ENCODE data around the gene MPI. TPM values are rescaled to one million over a fixed set of nuclear protein-coding genes. Genes with fewer than 3 reads are reported as not detected.

MPI gene
- total RNA-seq (2022; extraction: Qiagen RNA extraction), result 28.0 to 35.2 TPM (median 32.6 TPM) in 5 replicates

GRCh38 chr15:74889883-74890664 is at the start of gene MPI:
TSS of gene MPI (plus strand) at chr15:74890042. CDS start at chr15:74890074, 32 bp downstream.

GRCh38 chr15:74842581-74843444 is 47.0 kb upstream of the MPI start, which contains the start of gene ULK3:
TSS of gene ULK3 (minus strand) at chr15:74843156. CDS start at chr15:74843105, 51 bp downstream.

GRCh38 chr15:74873036-74873755 is 16.6 kb upstream of the MPI start, which contains the start of gene SCAMP2:
TSS of gene SCAMP2 (minus strand) at chr15:74873365. CDS start at chr15:74873255, 110 bp downstream.

GRCh38 chr15:74906450-74907162 is 16.8 kb downstream of the MPI start, which contains the start of gene FAM219B:
TSS of gene FAM219B (minus strand) at chr15:74906851. CDS start at chr15:74906800, 51 bp downstream.

GRCh38 chr15:74937590-74938371 is 47.9 kb downstream of the MPI start, which contains the start of gene COX5A:
TSS of gene COX5A (minus strand) at chr15:74938073. CDS start at chr15:74938014, 59 bp downstream.

Other genes with a start within 250 kb of the MPI start
- gene EDC3, start 194.0 kb upstream of the MPI start, total RNA-seq (2022; extraction: Qiagen RNA extraction), result 17.9 to 20.7 TPM (median 18.9 TPM) in 5 replicates
- gene CYP1A1, start 164.5 kb upstream of the MPI start, total RNA-seq (2022; extraction: Qiagen RNA extraction), result 1.3 to 2.5 TPM (median 2.0 TPM) in 5 replicates
- gene CYP1A2, start 141.2 kb upstream of the MPI start, total RNA-seq (2022; extraction: Qiagen RNA extraction), result not detected in 5 replicates
- 59.2 to 70.7 TPM (median 66.3 TPM) in 5 replicates for gene CSK, start 108.0 kb upstream of the MPI start, total RNA-seq (2022; extraction: Qiagen RNA extraction)
- gene LMAN1L, start 77.2 kb upstream of the MPI start, total RNA-seq (2022; extraction: Qiagen RNA extraction), result 0.03 to 0.08 TPM (median 0.08 TPM) in 3 of 5 replicates, not detected in the others
- gene CPLX3, start 63.4 kb upstream of the MPI start, total RNA-seq (2022; extraction: Qiagen RNA extraction), result 0.05 to 0.06 TPM in 2 of 5 replicates, not detected in the others
- 27.9 to 41.0 TPM (median 38.2 TPM) in 5 replicates for gene ULK3, start 46.9 kb upstream of the MPI start, total RNA-seq (2022; extraction: Qiagen RNA extraction)
- gene SCAMP2, start 16.7 kb upstream of the MPI start, total RNA-seq (2022; extraction: Qiagen RNA extraction), result 55.2 to 69.3 TPM (median 66.6 TPM) in 5 replicates
- gene FAM219B, start 16.8 kb downstream of the MPI start, total RNA-seq (2022; extraction: Qiagen RNA extraction), result 30.0 to 41.1 TPM (median 38.4 TPM) in 5 replicates
- 505 to 615 TPM (median 535 TPM) in 5 replicates for gene COX5A, start 48.0 kb downstream of the MPI start, total RNA-seq (2022; extraction: Qiagen RNA extraction)
- gene RPP25, start 66.7 kb downstream of the MPI start, total RNA-seq (2022; extraction: Qiagen RNA extraction), result 18.6 to 29.7 TPM (median 27.3 TPM) in 5 replicates
- 11.8 to 15.0 TPM (median 14.3 TPM) in 5 replicates for gene SCAMP5, start 105.5 kb downstream of the MPI start, total RNA-seq (2022; extraction: Qiagen RNA extraction)
- gene PPCDC, start 133.5 kb downstream of the MPI start, total RNA-seq (2022; extraction: Qiagen RNA extraction), result 16.2 to 22.0 TPM (median 19.9 TPM) in 5 replicates

All from A549 treated with CORT108297 at 1 μM for 4 hours (cell line).